ENCODE data around the gene PRKD1.

PRKD1 gene

DNA sequence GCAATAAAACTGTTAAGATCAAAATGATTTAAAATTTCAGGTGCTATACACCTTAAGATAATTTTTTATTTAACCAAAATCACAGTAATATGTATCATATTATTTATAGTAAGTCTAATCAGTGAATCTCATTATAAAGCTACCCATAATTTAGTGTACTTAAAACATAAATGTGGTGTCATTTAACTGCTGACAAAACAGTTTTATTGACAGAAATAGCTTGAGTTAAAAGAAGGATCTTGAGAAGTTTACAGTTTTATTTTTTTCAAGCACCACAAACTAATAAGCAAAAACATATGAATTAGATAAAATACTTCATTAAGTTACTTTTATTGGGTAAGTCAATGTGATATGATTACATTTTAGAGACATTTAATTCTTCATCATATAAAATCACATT is 400.4 kb downstream of the PRKD1 start:
- no peak overlapping the region for H3K9ac ChIP-seq (ENCODE audit: low read length in 2 of 2)
- no peak overlapping the region for H3K27ac ChIP-seq (ENCODE audit: low read length)
- no peaks in the 10 kb centered on the region for H3K9me3 ChIP-seq (ENCODE audit: control insufficient read depth in 2 of 2, low read length in 2 of 2)
- no peak overlapping the region for H3K4me3 ChIP-seq (ENCODE audit: low read length in 2 of 2)
- H3K36me3 ChIP-seq (ENCODE audit: control insufficient read depth in 2 of 2, insufficient read depth in 2 of 2, low read length in 2 of 2), result no peaks in the 10 kb centered on the region
- H3K4me1 ChIP-seq (ENCODE audit: control insufficient read depth, insufficient read depth, low read length), result no peaks in the 10 kb centered on the region
- no peaks in the 10 kb centered on the region for H3K27me3 ChIP-seq (ENCODE audit: control insufficient read depth in 1 of 2, insufficient read depth in 2 of 2, low read length in 2 of 2)

Measured in stomach smooth muscle (tissue), 2 donors.